Adrenal gland (tissue), 5 donors: Measurements from ENCODE around the gene RAB1B.

ENCODE experiments used
- POLR2A ChIP-seq, 2 donors: fragments of 450-650 bp; IDR thresholded peaks; one replicate each; pipeline ENCODE4 v1.6.1; 2017; ENCODE audit warnings: antibody characterized with exemption in 2 of 2, mild to moderate bottlenecking in 2 of 2, moderate library complexity in 1 of 2
- TF ChIP-seq, protein P1 (sequence below), 6 experiments: fragments of 450-650 bp in 4 of 6; fragments of 200-600 bp in 2 of 6; sonication (generic) in 1 of 6; IDR thresholded peaks; 1 replicate in 5 of 6; 2 replicates in 1 of 6; pipeline versions ENCODE4 v1.5.1 to v1.8.0; 2016 to 2021; ENCODE audit warnings: antibody characterized with exemption in 6 of 6, mild to moderate bottlenecking in 2 of 6, moderate library complexity in 1 of 6
- donor health status: DM: no; HTN: no; CAD: no.

DNA sequence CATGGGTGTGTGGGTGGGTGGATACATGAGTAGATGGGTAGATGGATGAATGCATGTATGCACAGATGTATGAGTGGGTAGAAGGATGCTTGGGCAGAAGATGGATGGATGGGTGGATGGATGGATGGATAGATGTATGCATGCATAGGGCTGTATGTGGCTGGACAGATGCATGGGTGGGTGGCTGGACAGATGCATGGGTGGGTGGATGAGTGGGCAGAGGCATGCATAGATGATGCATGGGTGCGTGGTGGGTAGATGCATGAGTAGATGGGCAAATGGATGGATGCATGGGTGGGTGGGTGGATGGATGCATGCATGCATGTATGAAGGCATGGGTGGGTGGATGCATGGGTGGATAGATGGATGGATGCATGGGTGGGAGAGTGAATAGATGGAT, 55.2 kb downstream of the RAB1B start:
- TF ChIP-seq, protein P1, sequence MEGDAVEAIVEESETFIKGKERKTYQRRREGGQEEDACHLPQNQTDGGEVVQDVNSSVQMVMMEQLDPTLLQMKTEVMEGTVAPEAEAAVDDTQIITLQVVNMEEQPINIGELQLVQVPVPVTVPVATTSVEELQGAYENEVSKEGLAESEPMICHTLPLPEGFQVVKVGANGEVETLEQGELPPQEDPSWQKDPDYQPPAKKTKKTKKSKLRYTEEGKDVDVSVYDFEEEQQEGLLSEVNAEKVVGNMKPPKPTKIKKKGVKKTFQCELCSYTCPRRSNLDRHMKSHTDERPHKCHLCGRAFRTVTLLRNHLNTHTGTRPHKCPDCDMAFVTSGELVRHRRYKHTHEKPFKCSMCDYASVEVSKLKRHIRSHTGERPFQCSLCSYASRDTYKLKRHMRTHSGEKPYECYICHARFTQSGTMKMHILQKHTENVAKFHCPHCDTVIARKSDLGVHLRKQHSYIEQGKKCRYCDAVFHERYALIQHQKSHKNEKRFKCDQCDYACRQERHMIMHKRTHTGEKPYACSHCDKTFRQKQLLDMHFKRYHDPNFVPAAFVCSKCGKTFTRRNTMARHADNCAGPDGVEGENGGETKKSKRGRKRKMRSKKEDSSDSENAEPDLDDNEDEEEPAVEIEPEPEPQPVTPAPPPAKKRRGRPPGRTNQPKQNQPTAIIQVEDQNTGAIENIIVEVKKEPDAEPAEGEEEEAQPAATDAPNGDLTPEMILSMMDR (IDR thresholded peaks at IDR 0.05): no peak
- no peak for TF ChIP-seq POLR2A (IDR thresholded peaks at IDR 0.05)
